Stimulated activated CD8-positive, alpha-beta memory T cell treated with anti-CD3 and anti-CD28 coated beads, Interleukin-2, amount 100 ng/mL, for 1 hour (primary cell): ENCODE measurements around the gene ABCF2.

ENCODE experiments used
- DNase-seq, 2 donors: peaks; one replicate each; pipeline ENCODE4 v3.0.0-alpha.2; 2020; ENCODE audit warnings: low read depth in 2 of 2

ABCF2 gene

DNA sequence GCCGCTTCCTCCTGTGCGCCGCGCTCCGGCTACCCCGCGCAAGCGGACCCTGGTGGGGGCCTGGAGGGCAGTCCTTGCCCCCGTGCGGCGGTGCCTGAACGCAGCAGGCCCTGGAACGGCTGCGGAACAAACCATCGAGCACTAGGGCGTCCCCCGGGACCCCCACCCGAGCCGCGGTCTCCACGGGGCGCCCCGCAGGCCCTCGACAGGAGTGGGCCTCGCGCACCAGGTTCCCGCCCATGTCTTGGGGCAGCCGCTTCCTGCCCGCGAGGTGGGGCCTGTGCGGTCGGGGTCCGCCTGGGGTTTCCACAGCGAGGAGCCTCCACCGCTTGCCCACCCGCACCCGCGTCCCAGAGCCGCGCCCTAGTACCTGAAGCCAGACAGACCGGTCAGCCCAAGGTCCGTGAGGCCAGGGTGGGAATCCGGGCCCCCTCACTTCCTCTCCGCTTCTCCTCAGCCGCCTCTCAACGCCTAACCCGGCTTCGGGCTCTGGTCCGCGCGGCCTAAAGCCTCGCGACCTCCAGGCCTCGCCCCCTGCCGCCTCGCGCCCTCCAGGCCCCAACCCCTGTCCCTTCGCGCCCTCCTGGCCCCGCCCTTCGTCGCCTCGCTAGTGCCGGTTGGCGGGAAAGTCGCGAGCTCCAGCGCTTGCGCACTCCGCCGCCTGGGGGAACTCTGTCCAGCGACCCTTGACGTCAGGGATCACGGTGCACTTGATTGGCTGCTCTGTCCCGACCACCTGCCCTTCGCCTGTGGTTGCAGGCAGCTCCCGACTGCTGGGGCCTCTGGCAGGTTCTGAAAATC, 52.6 kb downstream of the ABCF2 start:
- no peak for DNase-seq

DNA sequence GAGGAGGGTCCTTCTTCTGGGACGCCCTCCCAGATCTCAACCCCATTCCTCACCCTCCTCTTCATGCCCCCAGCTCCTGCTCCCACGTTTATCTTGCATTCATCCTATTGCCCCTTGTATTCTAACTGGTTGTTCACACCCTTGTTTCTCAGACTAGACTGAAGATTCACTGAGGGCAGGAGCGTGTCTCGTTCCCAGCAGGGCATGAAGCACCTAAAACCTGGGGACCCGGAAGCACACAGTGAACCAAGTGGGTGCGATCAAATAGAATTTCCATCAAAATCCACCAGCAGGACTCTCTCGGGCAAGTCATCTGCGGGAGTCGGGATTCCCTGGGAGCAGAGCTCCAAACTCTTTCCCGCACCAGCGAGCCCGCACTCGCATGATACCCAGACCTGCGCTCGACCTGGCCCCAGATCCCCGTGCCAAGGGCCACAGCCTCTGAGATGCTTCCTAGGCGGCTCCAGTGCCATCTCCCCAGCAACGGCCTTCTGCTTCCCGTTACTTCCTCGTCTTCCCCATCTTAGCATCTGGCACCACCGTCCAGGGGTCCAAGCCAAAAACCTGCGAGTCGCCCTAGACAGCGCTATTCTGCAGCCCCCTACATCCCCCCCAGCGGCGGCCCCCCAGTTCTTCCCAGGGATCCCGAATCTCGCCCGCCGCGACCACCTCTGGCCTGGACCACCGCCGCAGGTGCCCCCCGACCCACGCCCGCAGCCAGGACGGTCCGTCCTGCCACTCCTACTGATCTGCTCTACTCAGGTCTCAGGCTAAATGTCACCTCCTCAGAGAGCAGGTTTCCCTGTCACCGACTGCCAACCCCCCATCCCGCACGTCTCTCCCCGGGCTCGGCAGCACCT, 53.4 kb downstream of the ABCF2 start:
- DNase-seq, result no peak

- DNase-seq, result peak; percentile 57 to 63
Observed at GRCh38 chr7:151172273-151173141, 54.5 kb downstream of the ABCF2 start.

GRCh38 chr7:151168787-151169162, 58.2 kb downstream of the ABCF2 start:
- no peak for DNase-seq

GRCh38 chr7:151168003-151168786, 58.8 kb downstream of the ABCF2 start:
- no peak for DNase-seq

DNA sequence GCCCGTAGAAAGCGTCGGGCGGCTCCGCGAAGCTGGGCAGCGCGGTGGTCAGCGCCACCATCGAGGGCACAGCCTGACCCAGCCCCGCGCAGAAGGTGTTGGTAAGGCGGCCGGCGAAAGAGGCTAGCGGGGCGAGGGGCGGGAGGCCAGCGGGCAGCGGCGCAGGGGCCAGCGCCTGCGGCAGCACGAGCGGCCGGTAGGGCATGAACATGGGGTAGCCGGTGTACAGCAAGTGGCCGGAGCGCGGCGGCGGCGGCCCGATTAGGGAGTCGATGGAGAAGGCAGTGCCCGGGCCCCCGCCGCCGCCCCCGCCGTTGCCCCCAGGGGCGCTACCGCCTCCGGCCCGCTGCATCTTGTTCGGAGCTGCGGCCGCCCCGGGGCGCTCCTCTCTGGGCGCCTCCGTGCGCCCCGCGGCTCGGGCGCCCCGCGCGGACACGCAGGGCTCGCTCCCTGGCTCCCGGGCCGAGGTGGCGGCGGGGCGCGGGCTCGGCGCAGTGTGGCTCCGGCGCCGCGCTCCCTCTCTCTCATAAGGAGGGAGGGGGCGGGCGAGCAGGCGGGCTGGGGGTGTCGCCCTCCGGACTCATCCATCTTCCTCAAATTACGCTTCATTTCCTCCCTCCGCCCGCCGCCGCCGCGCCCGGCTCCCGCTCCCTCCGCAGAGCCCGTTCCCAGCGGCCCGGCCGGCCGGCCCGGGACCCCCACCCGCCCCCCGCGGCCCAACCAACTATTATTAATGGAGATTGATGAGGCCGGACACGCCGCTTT, 59.6 kb downstream of the ABCF2 start, which contains the start of gene GBX1:
TSS of gene GBX1 (minus strand) at position 498 of the 765 bp plus-strand sequence. CDS start at position 352, 146 bp downstream.
- DNase-seq, result no peak

DNA sequence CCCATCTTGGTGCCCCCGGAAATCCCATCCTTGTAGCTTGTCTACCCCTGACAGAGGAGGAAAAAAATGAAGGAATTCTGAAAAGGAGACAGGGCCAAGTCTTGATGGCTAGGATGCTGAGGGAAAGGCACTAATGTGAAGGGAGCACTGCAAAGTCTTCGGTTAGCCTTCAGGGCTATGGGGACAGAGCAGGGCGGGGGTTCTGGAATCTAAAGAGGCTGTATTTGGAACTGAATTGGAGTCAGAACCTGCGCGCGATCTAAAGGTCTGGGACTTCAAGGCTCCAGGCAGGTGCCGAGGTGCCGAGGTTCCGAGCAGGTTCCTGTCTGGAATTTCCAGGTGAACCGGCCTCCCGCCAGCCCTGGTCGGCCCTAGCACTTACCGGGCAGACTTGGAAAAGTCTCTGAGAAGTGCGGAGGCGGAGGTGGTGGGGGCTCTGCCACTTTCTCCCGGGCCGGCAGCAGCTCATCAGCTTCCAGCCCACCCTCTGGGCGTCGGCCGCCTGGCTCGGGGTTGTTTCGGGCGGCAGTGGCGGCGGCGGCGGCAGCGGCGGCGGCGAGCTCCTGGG, 60.3 kb downstream of the ABCF2 start:
- no peak for DNase-seq
